Mesendoderm (in vitro differentiated cells): Measurements from ENCODE around the gene RAC3.

Experiments
- DNase-seq: peaks from one replicate; pipeline ENCODE4 v3.0.0; 2013
- H2AK5ac ChIP-seq: 2 replicates; pipeline ENCODE4 v1.6.1; 2013; ENCODE audit warnings: low read length, inconsistent platforms
- H2BK120ac ChIP-seq: 2 replicates; pipeline ENCODE4 v1.6.1; 2013; ENCODE audit warnings: low read depth, mild to moderate bottlenecking, low read length, moderate library complexity, mixed read lengths
- H2BK15ac ChIP-seq: replicated peaks from 2 replicates; pipeline ENCODE4 v1.6.1; 2013; ENCODE audit warnings: low read depth, mild to moderate bottlenecking, moderate library complexity
- H2BK5ac ChIP-seq: 2 replicates; pipeline ENCODE4 v1.6.1; 2013; ENCODE audit warnings: low read length, inconsistent platforms
- H3K18ac ChIP-seq: 2 replicates; pipeline ENCODE4 v1.6.1; 2013; ENCODE audit warnings: mild to moderate bottlenecking, low read length, mixed read lengths
- H3K23ac ChIP-seq: one replicate; pipeline ENCODE4 v1.6.1; 2013; ENCODE audit warnings: low read length
- H3K27ac ChIP-seq: 2 replicates; pipeline ENCODE4 v1.5.1; 2013; ENCODE audit warnings: low read depth, mild to moderate bottlenecking, inconsistent platforms, low read length, moderate library complexity
- H3K27me3 ChIP-seq: 2 replicates; pipeline ENCODE4 v1.6.1; 2013; ENCODE audit warnings: low read length, control low read depth, mild to moderate bottlenecking, inconsistent platforms; ENCODE audit not compliant: insufficient read depth, poor library complexity
- H3K36me3 ChIP-seq: 2 replicates; pipeline ENCODE4 v1.6.1; 2013; ENCODE audit warnings: low read length, inconsistent platforms; ENCODE audit not compliant: control insufficient read depth, insufficient read depth
- H3K4ac ChIP-seq: one replicate; pipeline ENCODE4 v1.6.1; 2013; ENCODE audit warnings: low read depth, mild to moderate bottlenecking, low read length, moderate library complexity
- H3K4me1 ChIP-seq: 2 replicates; pipeline ENCODE4 v1.6.1; 2013; ENCODE audit warnings: low read depth, low read length, inconsistent platforms; ENCODE audit not compliant: control insufficient read depth
- H3K4me2 ChIP-seq: 2 replicates; pipeline ENCODE4 v1.6.1; 2013; ENCODE audit warnings: low read length
- H3K4me3 ChIP-seq: 2 replicates; pipeline ENCODE4 v1.5.1; 2013; ENCODE audit warnings: mild to moderate bottlenecking, low read length
- H3K56ac ChIP-seq: one replicate; pipeline ENCODE4 v1.6.1; 2013; ENCODE audit warnings: low read length
- H3K79me1 ChIP-seq: 2 replicates; pipeline ENCODE4 v1.6.1; 2013; ENCODE audit warnings: low read length, inconsistent platforms
- H3K79me2 ChIP-seq: 2 replicates; pipeline ENCODE4 v1.6.1; 2013; ENCODE audit warnings: mild to moderate bottlenecking, low read length; ENCODE audit not compliant: control insufficient read depth, insufficient read depth
- H3K9ac ChIP-seq: 2 replicates; pipeline ENCODE4 v1.6.1; 2013; ENCODE audit warnings: low read length, inconsistent platforms
- H4K5ac ChIP-seq: one replicate; pipeline ENCODE4 v1.6.1; 2013; ENCODE audit warnings: low read length
- H4K8ac ChIP-seq: one replicate; pipeline ENCODE4 v1.6.1; 2013; ENCODE audit warnings: low read depth, mild to moderate bottlenecking, control low read depth, low read length, moderate library complexity
- WGBS: extraction: QIAGEN DNeasy Blood & Tissue Kit; methylation state at CpG from one replicate; pipeline ENCODE4 v1.1.7; 2013; ENCODE audit warnings: low lambda C conversion rate, missing lambda C conversion rate; ENCODE audit not compliant: insufficient coverage; ENCODE audit errors: extremely low coverage; 5-methylcytosine and 5-hydroxymethylcytosine counted together

RAC3 gene

DNA sequence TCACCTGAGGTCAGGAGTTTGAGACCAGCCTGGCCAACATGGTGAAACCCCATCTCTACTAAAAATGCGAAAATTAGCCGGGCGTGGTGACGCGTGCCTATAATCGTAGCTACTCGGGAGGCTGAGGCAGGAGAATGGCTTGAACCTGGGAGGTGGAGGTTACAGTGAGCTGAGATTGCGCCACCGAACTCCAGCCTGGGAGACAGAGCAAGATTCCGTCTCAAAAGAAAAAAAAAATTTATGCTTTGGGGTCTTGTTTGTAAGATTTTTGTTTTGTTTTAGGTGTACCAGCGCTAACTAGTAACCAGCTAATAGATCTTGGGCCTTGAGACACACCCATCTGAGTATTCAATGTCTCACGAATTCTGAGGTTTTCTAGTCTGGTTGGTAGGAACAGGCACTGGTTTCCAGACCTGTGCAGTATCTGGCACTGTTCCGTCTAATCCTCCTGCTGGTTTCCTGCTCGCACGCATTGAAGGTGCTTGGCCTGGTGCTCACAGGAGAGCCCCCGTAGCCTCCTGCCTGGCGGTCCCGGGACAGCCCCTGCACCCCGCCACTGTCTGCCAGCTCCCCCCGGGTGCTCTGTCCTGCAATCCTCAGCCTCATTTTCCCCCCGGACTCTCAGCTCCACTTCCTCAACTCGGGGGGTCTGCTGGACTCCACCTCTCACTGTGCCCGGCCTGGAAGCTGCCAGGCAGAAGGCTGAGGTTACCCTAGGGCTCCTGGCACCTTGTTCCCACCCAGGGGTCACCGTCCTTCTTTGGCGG is 44.7 kb downstream of the RAC3 start:
- H3K27me3 ChIP-seq = no peaks in the 10 kb centered on the region
- no peak overlapping the region for H4K5ac ChIP-seq
- no peak overlapping the region for H2BK5ac ChIP-seq
- no peak overlapping the region for H3K4ac ChIP-seq
- peaks cover 15% of the 10 kb centered on the region for H3K36me3 ChIP-seq
- H3K4me3 ChIP-seq = no peak overlapping the region
- no peak overlapping the region for H2AK5ac ChIP-seq
- H4K8ac ChIP-seq = no peak overlapping the region
- H2BK15ac ChIP-seq = no peak overlapping the region
- no peak overlapping the region for H3K4me2 ChIP-seq
- no peak overlapping the region for H3K56ac ChIP-seq
- no peaks in the 10 kb centered on the region for H3K4me1 ChIP-seq
- no peaks in the 10 kb centered on the region for H3K79me2 ChIP-seq
- WGBS = no CpG with 5 or more reads among the region's 25 CpGs
- H2BK120ac ChIP-seq = no peak overlapping the region
- H3K27ac ChIP-seq = peak overlapping the region; percentile 18
- no peak overlapping the region for H3K9ac ChIP-seq
- H3K23ac ChIP-seq = no peak overlapping the region
- no peak for DNase-seq
- H3K79me1 ChIP-seq = no peaks in the 10 kb centered on the region
- no peak overlapping the region for H3K18ac ChIP-seq

DNA sequence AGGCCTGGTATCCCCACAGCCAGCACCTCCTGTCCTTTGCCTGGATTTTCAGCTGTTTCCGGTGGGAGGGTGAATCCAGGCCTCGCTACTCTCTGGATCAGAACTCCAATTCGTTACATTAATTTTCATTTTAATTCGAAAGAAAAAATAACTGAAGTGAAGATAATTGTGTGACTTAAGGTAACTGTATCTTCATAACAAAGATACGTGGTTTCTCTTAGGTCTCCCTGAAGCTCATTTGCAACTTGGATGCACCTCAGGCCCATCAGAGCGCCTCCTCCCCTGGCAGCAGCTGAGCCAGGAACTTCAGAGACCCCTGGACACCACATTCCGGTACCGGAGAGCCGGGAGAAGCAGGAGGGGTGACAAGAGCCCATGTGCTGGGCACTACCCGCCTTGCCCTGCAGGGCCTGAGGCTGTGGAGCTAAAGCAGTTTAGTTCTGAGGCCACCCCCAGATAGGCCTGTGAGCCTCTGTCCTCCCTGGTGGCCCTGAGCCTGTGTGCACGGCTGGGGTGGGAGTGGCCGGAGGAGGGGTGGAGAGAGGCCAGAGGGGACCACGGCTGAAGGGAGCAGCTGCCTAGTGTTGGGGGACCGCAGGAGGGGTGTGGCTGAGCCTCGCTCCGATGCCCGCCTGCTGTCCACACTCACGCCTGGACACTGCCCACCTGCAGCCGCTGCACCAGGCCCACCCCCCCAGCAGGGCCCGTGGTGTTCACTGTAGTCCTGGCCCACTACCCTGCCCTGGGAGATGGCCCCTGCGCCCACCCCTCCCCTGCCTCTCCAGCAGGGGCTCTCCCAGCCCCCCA is 45.5 kb downstream of the RAC3 start:
- Histone ChIP-seq H2AK5ac (no peak overlapping the region), H3K56ac (no peak overlapping the region), H3K79me1 (no peaks in the 10 kb centered on the region), H3K27ac (peak overlapping the region; percentile 18), H3K4me3 (no peak overlapping the region), H3K4ac (no peak overlapping the region), H3K23ac (no peak overlapping the region), H3K9ac (no peak overlapping the region), H3K36me3 (peaks cover 20% of the 10 kb centered on the region), H3K18ac (no peak overlapping the region), H2BK120ac (no peak overlapping the region), H2BK5ac (no peak overlapping the region), H3K4me1 (no peaks in the 10 kb centered on the region), H3K4me2 (no peak overlapping the region), H2BK15ac (no peak overlapping the region), H3K27me3 (no peaks in the 10 kb centered on the region), H4K8ac (no peak overlapping the region), H4K5ac (no peak overlapping the region), H3K79me2 (no peaks in the 10 kb centered on the region)
- WGBS = no CpG with 5 or more reads among the region's 21 CpGs
- no peak for DNase-seq

DNA sequence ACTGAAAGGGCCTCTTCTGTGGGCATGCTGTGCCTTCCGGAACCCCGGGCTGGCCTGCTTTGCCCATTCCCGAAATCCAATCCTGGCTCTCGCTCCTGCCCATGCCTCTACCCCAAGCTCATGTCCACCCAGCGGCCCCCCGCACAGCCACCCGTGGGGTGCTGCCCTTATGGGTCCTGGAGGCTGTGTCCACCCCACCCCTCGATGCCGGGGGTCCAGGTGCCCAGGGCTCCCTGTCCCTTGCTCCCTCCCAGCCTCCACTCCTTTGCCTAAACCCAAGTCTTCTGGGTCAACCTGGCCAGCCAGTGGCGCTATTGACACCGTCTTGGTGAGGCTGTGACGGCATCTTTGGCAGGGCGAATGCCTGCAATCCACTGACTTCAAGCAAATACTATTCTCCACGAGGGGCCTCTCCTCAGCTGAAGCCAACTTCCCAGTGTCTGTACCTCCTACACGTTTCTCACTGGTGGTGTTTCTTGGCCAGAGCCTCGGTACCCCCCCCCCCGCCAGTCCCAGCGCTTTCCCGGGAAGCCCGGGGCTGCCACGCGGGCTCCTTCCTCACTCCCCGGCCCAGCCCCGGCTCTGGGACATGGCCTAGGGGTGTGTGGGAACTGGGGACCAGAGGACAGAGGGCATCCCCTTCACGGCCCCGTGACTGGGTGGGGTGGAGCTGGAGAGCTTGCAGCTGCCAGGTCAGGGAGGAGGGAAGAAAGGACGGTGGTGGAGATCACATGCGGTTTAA is 46.3 kb downstream of the RAC3 start:
- no peak overlapping the region for H2BK5ac ChIP-seq
- no peaks in the 10 kb centered on the region for H3K4me1 ChIP-seq
- no peak overlapping the region for H3K18ac ChIP-seq
- H3K36me3 ChIP-seq = peaks cover 25% of the 10 kb centered on the region
- no peaks in the 10 kb centered on the region for H3K79me2 ChIP-seq
- H2AK5ac ChIP-seq = no peak overlapping the region
- H2BK120ac ChIP-seq = no peak overlapping the region
- no peak overlapping the region for H3K56ac ChIP-seq
- no peak overlapping the region for H4K8ac ChIP-seq
- H2BK15ac ChIP-seq = no peak overlapping the region
- no peaks in the 10 kb centered on the region for H3K27me3 ChIP-seq
- H4K5ac ChIP-seq = no peak overlapping the region
- no peak overlapping the region for H3K4ac ChIP-seq
- H3K79me1 ChIP-seq = no peaks in the 10 kb centered on the region
- H3K27ac ChIP-seq = no peak overlapping the region
- no CpG with 5 or more reads among the region's 28 CpGs for WGBS
- no peak overlapping the region for H3K4me2 ChIP-seq
- DNase-seq = peak; percentile 48
- H3K9ac ChIP-seq = no peak overlapping the region
- H3K23ac ChIP-seq = no peak overlapping the region
- H3K4me3 ChIP-seq = no peak overlapping the region

DNA sequence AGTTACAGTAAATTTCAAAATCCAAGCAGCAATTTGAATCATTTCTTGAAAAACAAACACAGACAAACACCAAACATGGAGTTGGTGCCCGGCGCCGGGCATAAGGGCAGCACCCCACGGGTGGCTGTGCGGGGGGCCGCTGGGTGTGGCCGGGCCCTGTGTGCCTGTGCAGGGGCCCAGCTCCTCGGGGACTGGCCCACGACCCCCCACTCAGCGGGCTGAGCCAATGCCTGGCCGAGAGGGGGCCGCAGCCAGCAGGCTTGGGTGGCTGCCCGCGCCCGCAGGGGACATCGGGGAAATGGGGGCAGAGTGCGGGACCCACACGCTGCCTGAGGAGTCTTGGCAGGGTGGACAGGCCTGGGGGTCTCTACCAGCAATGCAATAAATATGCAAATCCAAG is 47.0 kb downstream of the RAC3 start:
- H3K27ac ChIP-seq = no peak overlapping the region
- no peak overlapping the region for H3K18ac ChIP-seq
- H3K36me3 ChIP-seq = peaks cover 32% of the 10 kb centered on the region
- no peaks in the 10 kb centered on the region for H3K4me1 ChIP-seq
- no peak overlapping the region for H3K23ac ChIP-seq
- no peak overlapping the region for H2BK5ac ChIP-seq
- no peak overlapping the region for H2AK5ac ChIP-seq
- no peak overlapping the region for H3K4me2 ChIP-seq
- H2BK15ac ChIP-seq = no peak overlapping the region
- no peak for DNase-seq
- H3K27me3 ChIP-seq = no peaks in the 10 kb centered on the region
- H3K4me3 ChIP-seq = no peak overlapping the region
- H2BK120ac ChIP-seq = no peak overlapping the region
- no peak overlapping the region for H3K4ac ChIP-seq
- no peak overlapping the region for H4K8ac ChIP-seq
- WGBS = no CpG with 5 or more reads among the region's 18 CpGs
- no peaks in the 10 kb centered on the region for H3K79me2 ChIP-seq
- H3K9ac ChIP-seq = no peak overlapping the region
- H4K5ac ChIP-seq = no peak overlapping the region
- peaks cover 2% of the 10 kb centered on the region for H3K79me1 ChIP-seq
- no peak overlapping the region for H3K56ac ChIP-seq

DNA sequence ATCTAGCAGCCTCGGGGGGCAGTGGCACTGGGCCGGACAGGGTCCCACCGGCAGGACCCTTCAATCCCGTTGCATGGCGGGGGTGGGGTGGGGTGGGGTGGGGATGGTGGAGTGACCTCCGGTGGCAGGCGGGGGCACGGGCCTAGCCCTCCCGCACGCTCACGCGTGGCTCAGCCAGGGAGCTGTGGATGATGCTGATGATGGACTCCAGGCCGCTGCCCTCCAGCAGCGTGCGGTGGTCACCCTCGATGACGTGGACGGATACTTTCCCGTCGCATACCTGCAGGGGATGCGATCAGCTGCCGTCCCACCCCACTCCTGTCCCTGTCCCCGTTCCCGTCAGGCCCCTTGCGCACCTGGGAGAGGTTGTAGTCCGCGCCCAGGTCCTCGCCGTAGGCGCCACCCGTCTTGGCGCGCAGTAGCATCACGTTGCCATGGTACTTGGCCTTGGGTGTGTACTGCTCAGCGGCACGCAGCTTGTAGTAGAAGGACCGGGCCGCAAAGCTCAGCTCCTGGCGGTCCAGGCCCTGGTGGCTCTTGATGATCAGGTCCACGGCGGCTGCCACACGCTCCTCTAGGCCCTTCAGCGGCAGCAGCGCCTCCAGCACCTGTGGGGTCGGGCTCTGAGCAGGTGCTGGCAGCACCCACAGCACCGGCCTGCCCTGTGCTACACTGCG is 47.7 kb downstream of the RAC3 start:
- DNase-seq = no peak
- Histone ChIP-seq H2AK5ac (no peak overlapping the region), H3K4me3 (no peak overlapping the region), H3K56ac (no peak overlapping the region), H4K5ac (no peak overlapping the region), H3K79me1 (peaks cover 2% of the 10 kb centered on the region), H3K4me2 (no peak overlapping the region), H3K27ac (no peak overlapping the region), H3K18ac (no peak overlapping the region), H4K8ac (no peak overlapping the region), H3K27me3 (no peaks in the 10 kb centered on the region), H3K36me3 (peaks cover 38% of the 10 kb centered on the region), H3K4ac (no peak overlapping the region), H3K23ac (no peak overlapping the region), H2BK5ac (no peak overlapping the region), H3K9ac (no peak overlapping the region), H3K4me1 (no peaks in the 10 kb centered on the region), H3K79me2 (no peaks in the 10 kb centered on the region), H2BK15ac (no peak overlapping the region), H2BK120ac (no peak overlapping the region)
- no CpG with 5 or more reads among the region's 47 CpGs for WGBS
